GM19099 (cell line): ENCODE results near the gene RXRG.

ENCODE experiments used
- POLR2A ChIP-seq: IDR thresholded peaks from 3 replicates; pipeline ENCODE4 v1.6.1; 2011; ENCODE audit warnings: low read depth; ENCODE audit not compliant: insufficient read length; ENCODE audit errors: extremely low read depth

The RXRG gene

DNA sequence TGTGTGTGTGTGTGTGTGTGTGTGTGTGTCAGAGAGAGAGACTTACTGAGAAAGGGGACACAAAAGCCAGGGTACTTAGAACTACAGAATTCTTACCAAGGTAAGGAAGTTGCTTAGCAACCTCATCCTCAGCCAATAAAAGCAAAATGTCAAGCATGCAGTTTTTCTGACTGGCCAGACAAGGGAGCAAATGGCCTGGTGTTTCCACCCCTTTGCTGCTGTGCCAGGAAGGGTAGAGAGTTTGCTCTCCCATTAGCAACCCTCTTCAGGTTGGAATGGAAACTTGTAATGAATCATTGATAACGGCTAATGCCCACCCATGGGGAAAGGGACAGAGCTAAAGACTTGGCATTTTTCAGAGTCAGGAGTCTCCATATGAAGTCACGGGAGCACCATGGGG is 10.6 kb downstream of the RXRG start:
- no peak for TF ChIP-seq POLR2A

DNA sequence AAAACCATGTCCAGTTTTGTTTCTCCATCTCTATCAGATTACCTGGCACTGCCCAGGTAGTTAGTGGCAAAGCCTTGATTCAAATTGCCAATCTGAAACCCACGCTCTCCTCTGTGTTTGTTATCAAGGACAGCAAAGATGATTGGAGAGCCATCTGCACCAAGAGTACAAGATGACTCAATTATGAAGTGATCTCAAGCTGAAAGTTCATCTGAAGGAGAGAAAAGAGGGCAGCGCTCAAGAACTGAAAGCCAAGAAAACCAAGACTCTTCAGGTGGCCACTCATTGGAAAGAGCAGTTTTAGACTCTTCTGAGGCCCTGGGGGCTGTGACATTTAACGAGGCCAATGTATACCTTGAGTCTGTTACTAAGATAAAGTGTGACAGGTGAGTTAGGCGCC is 13.8 kb downstream of the RXRG start:
- no peak for TF ChIP-seq POLR2A

DNA sequence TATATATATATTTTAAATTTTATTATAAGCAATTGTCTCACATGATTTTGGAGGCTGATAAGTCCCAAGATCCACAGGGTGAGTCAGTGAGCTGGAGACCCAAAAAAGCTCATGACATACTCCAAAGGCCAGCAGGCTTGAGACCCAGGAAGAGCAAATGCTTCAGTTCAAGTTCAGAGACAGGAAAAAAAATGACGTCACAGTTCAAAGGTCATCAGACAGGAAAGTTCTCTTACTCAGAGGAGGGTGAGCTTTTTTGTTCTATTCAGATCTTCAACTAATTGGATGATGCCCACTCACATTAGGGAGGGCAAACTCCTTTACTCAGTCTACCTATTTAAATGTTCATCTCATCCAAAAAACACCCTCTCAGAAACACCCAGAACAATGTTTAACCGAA is 18.2 kb downstream of the RXRG start:
- no peak for TF ChIP-seq POLR2A

DNA sequence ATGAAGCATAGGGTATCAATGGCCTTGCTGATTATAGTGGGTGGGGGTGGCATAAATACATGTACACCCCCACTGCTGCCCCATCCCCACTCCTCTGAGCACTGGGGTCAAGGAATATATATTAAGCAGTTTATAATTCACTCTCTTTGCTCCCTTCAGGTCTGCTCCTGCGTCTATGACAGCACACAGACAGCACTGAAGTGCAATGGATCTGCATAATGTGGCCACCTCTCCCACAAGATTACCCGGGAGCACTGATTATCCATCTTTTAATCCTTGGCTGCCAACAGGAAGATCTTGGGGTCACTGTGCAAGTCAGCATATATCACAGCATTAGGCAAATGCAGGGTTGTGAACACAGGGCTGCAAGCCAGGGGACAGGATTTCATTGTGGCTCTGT is 19.3 kb downstream of the RXRG start:
- no peak for TF ChIP-seq POLR2A

DNA sequence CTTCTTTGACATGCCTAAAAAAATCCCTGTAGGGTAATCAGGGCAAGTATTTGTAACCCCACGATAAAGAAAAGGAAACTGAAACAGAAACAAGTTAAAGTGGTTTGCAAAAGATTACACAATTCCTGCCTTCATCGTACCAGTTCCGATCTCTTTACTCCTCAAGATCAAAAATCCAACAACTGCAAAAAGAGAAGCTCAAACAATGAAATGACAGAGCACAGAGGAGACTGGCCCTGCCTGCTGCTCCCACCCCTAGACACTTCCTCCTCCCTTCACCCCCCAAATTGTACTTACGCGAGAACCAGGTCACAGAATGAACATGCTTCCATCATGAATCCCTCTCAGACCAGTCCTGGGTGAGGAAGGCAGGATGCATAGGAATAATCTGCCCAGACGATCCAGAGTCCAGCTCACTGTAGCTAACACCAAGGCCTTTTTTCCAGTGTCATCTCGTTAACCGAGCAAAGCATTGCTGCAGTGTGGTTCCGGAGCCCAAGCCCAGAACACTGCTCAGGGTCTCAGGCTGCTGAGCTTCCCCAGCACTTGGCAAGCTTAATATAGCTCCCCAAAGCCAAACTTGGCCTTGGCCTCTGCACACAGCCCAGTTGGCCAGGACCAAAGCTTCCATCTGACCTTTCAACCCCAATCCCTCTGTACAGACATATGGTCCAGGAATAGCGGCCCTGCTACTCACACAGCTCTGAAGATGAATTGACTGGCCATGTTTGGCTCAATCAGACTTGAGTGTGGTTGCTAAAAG is 20.3 kb downstream of the RXRG start:
- no peak for TF ChIP-seq POLR2A

GRCh38 chr1:165423136-165423535 is 21.8 kb downstream of the RXRG start:
- no peak for TF ChIP-seq POLR2A

GRCh38 chr1:165420655-165421054 is 24.3 kb downstream of the RXRG start:
- no peak for TF ChIP-seq POLR2A

GRCh38 chr1:165419839-165420238 is 25.1 kb downstream of the RXRG start:
- TF ChIP-seq POLR2A = no peak

DNA sequence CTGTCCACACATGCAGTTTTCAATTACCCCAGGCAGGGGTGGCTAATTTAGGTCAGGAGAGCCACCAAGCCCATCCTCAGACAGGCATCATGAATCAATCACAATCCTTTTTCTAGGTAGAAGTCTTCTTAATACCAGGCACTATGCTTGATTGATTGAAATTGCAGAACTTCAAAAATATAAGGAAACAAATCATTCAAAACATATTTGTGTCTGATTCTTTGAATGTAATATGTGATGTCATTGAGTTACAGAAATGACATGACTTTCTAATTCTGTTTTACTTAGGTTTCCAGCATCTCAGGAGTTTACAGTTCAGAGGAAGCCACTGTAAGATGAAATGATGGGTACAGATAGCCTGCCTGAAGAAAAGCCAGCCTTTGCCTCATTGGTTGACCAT is 26.7 kb downstream of the RXRG start:
- TF ChIP-seq POLR2A = no peak

DNA sequence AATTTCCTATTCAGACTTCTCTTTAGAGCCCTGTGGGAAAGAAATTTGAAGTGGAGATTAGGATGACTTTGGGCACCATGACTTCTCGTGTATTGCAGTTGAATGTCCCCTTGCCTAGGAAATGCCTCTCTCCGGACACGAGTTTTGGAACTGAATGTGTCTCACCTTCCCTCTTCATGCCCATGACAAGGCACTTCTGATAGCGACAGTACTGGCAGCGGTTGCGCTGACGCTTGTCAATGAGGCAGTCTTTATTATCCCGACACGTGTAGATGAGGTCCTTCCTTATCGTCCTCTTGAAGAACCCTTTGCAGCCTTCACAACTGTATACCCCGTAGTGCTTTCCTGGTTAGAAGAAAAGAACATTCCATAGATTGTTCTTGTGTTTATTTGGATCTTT is 28.1 kb downstream of the RXRG start:
- no peak for TF ChIP-seq POLR2A

GRCh38 chr1:165415068-165415467 is 29.9 kb downstream of the RXRG start:
- TF ChIP-seq POLR2A = no peak

DNA sequence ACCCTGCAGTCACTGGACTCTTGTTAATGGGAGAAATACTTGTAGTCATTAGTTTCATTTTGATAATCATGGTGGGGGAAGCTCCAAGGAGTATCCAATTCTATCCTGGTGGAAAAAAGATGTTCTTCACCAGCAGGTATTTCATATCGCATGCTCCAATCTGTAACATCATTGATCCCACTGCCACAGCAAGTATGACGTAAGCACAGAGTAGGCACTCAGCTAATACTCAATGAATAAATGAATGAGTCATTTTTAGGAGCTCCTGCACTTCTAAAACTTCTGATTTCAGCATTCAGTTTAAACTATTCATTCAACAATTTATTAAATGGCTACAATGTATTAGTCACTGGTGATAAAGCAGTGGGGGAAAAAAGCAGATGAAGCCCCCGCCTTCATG is 30.3 kb downstream of the RXRG start:
- no peak for TF ChIP-seq POLR2A

GRCh38 chr1:165411396-165411795 is 33.5 kb downstream of the RXRG start:
- no peak for TF ChIP-seq POLR2A

GRCh38 chr1:165409657-165410358 is 35.1 kb downstream of the RXRG start:
- no peak for TF ChIP-seq POLR2A

GRCh38 chr1:165408518-165408917 is 36.4 kb downstream of the RXRG start:
- TF ChIP-seq POLR2A = no peak

DNA sequence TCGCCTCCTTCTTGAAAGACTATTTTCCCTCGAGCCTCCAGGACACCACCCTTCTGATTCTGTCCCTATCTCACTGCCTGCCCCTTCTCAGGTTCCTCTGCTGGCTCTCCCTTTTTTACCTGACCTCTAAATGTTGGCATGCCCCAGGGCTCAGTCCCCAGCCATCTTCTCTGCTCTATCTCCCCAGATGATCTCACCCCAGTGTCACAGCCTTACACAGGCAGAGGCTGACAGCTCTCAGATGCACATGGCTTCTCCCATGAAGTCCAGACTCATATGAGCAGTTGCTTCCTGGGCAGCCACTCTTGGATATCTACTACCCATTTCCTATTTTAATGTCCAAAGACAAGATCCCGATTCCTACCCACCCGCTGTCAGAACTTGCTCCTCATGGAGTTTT is 37.5 kb downstream of the RXRG start:
- TF ChIP-seq POLR2A = no peak
